Heart left ventricle (tissue), 13 donors: Measurements from ENCODE around the gene CCDC92.

ENCODE experiments used
- CTCF ChIP-seq, 12 donors: fragments of 200-600 bp; sonication (generic) in 4 of 12; IDR thresholded peaks; one replicate each; pipeline versions ENCODE4 v1.5.0 to v1.8.0; 2018 to 2022; ENCODE audit warnings: antibody characterized with exemption in 12 of 12, mild to moderate bottlenecking in 5 of 12
- POLR2A ChIP-seq, 2 donors: fragments of 450-650 bp; IDR thresholded peaks; one replicate each; pipeline ENCODE4 v1.6.1; 2017; ENCODE audit warnings: antibody characterized with exemption in 2 of 2, mild to moderate bottlenecking in 2 of 2, moderate library complexity in 2 of 2
- donor health status: ischemic (EF 13 %, LVEDD 7.1; RV severe dilation, severe dysfunction).
- donor health status: DM: no; HTN: yes; CAD: no.
- donor health status: DM: no; HTN: no; CAD: no.
- donor health status: ischemic (EF 25% LVEDD 6.9; RV normal size, moderate dysfunction).
- donor health status: ischemic (EF 25% LVEDD 5.7; RV mildly dilated, moderate dysfunction).
- donor health status: ischemic (EF 35%, LVEDD 5.7; RV mildly dilated, moderate dysfunction).
- donor health status: nonischemic (EF 11% LVEDD 7.7; RV severe dilation, severe dysfunction).
- donor health status: DM: yes; HTN: yes; CAD: no.
- donor health status: PGD.
- donor health status: ischemic (EF 29% LVEDD 5.4; RV normal size, mild dysfunction).
- donor health status: nonischemic (EF 23%, LVEDD 6.1; RV moderate dilation, normal function).

- no peak for TF ChIP-seq CTCF (IDR thresholded peaks at IDR 0.05)
- TF ChIP-seq POLR2A (IDR thresholded peaks at IDR 0.05): no peak
Measured at GRCh38 chr12:124001343-124001742, 28.7 kb upstream of the CCDC92 start.
